Measurements from ENCODE around the gene ST6GAL2. TPM values are rescaled to one million over a fixed set of nuclear protein-coding genes. Genes with fewer than 3 reads are reported as not detected.

Gene ST6GAL2
- total RNA-seq, 2 donors from 2014 or later: 15.5 to 43.0 TPM

- no peak for DNase-seq (ENCODE audit: low spot score)
- intact Hi-C loops (cut with DNase I): no loop called here
Observed at GRCh38 chr2:106839849-106840595, 45.9 kb downstream of the ST6GAL2 start.

DNA sequence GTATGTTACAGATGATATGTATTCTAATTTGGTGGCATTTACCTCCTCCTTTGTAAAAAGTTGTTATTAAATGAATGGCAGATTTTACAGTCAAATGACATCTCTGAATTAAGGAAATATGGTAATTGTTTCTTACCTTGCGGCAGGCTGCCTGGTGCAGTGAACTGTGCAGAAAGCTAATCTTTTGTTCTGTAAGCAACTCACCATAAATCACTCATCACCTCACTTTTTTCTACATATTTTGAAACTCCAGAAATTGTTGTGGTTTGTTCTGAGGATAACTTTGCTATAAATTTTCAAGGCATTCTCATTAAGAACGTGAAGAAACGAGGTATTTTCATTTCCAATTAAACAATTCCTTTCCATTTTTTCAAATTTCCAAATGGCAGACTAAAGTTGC, 52.7 kb downstream of the ST6GAL2 start:
- DNase-seq (ENCODE audit: low spot score): no peak
- intact Hi-C loops (cut with DNase I): no loop called here

GRCh38 chr2:106831816-106832569, 54.0 kb downstream of the ST6GAL2 start:
- intact Hi-C loops (cut with DNase I): no loop called here
- no peak for DNase-seq (ENCODE audit: low spot score)

DNA sequence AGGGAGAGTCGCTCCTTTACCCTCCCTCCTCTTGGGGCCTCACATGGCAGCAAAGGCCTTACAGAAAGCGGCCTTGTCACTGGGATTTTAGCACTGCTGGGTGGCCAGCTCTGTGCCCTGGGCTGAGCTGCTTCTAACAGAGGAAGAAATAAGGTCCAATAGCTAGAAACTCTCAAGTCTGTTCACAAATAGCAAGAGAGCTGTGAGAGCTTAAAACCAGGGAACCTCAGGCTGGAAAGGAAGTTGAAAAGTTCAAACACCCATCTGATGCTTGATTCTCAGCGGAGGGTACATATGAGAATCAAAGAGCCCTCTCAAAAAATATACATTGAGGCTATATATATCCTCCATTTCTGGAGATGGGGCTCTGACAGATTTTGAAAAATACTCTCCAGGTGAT, 54.7 kb downstream of the ST6GAL2 start:
- intact Hi-C loops (cut with DNase I): no loop called here
- no peak for DNase-seq (ENCODE audit: low spot score)

DNA sequence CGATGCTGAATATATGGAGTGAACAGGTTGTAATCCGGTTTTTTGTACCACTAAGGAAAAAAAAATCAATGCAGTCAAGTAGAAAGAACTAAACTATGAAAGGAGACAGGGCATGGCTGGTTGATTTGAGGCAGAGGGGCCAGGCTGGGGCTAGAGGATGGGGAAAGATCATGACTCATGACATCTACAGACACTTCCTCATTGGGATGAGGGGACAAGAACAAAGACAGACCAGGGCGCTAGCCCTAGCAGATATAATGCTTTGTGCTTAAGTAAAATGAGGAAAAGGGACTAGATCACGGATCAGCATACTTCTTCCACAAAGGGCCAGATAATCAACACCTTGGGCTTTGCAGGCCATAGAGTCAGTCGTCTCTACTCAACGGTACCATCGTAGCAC, 55.8 kb downstream of the ST6GAL2 start:
- intact Hi-C loops (cut with DNase I): no loop called here
- DNase-seq (ENCODE audit: low spot score): no peak

- intact Hi-C loops (cut with DNase I): no loop called here
Observed at GRCh38 chr2:106828119-106828518, 57.8 kb downstream of the ST6GAL2 start.

DNA sequence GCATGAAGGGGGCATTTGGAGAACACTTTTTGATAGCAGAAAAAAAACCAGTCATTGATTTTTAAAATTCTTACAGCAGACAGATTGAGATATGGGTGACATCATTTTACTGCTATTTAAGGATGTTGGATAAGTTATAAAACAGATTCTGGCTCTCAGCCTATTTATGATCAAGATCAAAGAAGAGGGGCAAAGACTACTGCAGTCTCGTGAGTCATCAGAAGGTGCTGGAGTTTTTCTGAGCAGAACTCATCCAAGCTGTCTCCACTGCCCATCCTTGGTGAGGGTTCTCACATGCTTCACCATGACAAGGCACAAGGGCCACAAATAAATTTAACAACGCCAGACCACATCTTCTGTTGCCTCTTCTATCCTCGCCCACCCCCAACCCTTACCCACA, 58.8 kb downstream of the ST6GAL2 start:
- no peak for DNase-seq (ENCODE audit: low spot score)

More at GRCh38 chr2:106828119-106828518, 57.8 kb downstream of the ST6GAL2 start:
- no peak for DNase-seq (ENCODE audit: low spot score)

DNA sequence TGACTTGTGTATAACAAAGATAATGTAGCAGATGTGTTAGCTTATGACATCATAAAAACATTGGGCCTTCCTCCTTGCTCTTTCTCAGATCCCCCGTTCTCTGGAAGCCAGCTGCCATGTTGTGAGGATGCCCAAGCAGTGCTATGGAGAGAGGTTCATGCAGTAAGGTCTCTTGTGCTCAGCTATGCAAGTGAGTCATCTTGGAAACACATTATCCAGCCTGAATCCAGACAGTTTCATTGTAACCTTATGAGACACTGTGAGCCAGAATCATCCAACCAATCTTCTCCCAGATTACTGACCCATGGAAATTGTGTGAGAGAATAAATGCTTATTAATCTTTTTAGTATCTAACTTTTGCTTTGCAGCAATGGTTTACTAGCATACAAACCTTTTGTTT, 60.8 kb downstream of the ST6GAL2 start:
- intact Hi-C loops (cut with DNase I): no loop called here
- no peak for DNase-seq (ENCODE audit: low spot score)

More for the DNA sequence above, 58.8 kb downstream of the ST6GAL2 start:
- intact Hi-C loops (cut with DNase I): no loop called here

GRCh38 chr2:106816974-106817373, 69.0 kb downstream of the ST6GAL2 start:
- intact Hi-C loops (cut with DNase I): no loop called here
- DNase-seq (ENCODE audit: low spot score): peak; percentile 85

DNA sequence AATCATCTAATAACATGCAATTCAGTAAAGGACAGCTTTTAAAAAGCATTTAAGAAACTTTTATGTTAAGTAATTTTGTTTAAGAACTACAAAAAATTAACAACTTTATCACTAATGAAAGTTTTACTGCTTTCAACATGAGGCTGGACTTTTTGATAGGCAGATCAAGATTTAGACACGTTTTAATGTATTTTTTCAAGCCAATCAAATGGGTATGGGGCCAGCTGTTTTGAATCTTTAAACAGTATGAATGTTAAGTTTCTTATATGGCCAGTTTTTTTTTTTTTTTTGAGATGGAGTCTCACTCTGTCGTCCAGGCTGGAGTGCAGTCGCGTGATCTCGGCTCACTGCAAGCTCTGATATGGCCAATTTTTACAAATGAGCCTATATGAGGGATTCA, 73.1 kb downstream of the ST6GAL2 start:
- intact Hi-C loops (cut with DNase I): no loop called here
- DNase-seq (ENCODE audit: low spot score): no peak

DNA sequence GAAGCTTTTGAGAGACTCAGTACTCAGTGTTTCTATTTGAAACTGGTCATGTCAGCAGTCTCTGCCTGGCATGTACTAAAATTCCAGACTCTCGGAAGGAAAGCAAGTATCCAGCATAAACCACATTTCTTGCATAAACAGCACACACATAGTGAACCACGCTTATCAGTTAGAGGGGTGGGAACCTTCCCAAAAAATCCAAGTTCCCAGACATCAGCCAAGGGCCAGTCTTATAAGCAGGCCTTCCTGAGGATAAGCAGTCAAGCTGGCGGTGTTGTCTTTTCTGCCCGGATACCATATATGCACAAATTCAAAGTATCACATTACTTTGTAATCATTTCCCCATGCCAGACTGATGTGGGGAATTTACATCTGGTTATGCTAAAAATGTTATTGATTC, 73.6 kb downstream of the ST6GAL2 start:
- intact Hi-C loops (cut with DNase I): no loop called here
- no peak for DNase-seq (ENCODE audit: low spot score)

- DNase-seq (ENCODE audit: low spot score): no peak
- intact Hi-C loops (cut with DNase I): no loop called here
Observed at GRCh38 chr2:106805716-106806115, 80.3 kb downstream of the ST6GAL2 start.

GRCh38 chr2:106804161-106804560, 81.8 kb downstream of the ST6GAL2 start:
- intact Hi-C loops (cut with DNase I): no loop called here
- no peak for DNase-seq (ENCODE audit: low spot score)

- DNase-seq (ENCODE audit: low spot score): no peak
- intact Hi-C loops (cut with DNase I): no loop called here
Observed at GRCh38 chr2:106800976-106801655, 84.9 kb downstream of the ST6GAL2 start.

DNA sequence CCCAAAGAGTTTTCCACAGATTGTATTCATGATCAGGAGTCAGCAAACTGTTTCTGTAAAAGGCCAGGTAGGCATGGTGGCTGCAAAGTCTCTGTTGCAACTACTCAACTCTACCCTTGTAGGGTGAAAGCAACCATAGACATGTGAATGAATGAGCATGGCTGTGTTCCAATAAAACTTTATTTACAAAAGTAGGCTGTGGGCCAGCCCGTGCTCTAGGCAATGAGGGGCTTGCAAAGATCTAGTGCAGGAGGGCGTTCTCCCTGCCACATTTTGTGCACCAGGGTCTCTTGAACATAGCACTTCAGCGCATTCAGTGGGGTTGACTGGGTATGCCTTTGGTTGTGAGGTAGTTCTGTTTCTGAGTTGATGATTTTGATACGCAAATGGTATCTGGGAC, 85.8 kb downstream of the ST6GAL2 start:
- DNase-seq (ENCODE audit: low spot score): no peak
- intact Hi-C loops (cut with DNase I): no loop called here

- intact Hi-C loops (cut with DNase I): no loop called here
- no peak for DNase-seq (ENCODE audit: low spot score)
Observed at GRCh38 chr2:106798826-106799552, 87.0 kb downstream of the ST6GAL2 start.

DNA sequence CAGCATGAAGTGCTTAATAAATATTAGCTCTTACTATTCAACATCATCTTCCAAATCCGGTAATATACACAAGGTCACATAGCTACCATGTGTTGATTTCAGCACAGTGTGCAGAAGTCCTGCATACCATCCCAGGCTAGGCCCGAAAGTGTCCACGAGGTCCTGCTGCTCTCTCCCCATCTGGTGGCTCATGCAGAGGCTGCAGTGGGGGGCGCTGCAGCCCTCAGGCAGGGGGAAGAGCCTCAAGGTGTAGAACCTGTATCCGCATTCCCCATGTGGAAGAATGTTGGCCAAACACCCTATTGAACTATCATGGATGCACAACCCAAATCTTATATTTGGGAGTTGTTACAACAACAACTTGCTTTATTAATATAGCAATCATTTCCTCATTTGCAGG, 88.5 kb downstream of the ST6GAL2 start:
- DNase-seq (ENCODE audit: low spot score): no peak
- intact Hi-C loops (cut with DNase I): no loop called here

GRCh38 chr2:106792671-106793070, 93.3 kb downstream of the ST6GAL2 start:
- no peak for DNase-seq (ENCODE audit: low spot score)
- intact Hi-C loops (cut with DNase I): no loop called here

DNA sequence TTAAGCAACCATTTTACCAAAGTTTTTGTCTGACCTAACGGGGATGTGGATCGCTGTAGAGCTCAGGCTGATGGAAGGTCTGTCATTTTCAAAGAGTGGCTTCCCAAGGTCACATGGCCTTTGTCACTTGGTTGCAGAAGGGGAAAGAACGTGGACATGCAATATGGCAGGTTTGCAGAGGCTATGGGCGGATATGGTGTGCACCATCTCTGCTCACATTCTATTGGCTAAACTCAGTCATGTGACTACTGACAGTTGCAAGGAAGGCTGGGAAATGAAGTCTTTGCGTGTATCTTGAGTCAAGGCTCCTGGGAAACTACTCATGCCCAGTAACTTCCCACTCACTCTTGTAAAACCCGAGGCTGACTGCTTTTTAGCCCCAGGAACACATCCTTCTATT, 96.8 kb downstream of the ST6GAL2 start:
- intact Hi-C loops (cut with DNase I): loop anchor here in 1 of 2 donors (5.0 kb wide), 1 partner anchor 213 kb away; no protein-coding TSS in a partner anchor
- no peak for DNase-seq (ENCODE audit: low spot score)

GRCh38 chr2:106782681-106783080, 103.3 kb downstream of the ST6GAL2 start:
- DNase-seq (ENCODE audit: low spot score): no peak
- intact Hi-C loops (cut with DNase I): no loop called here
